Nephron (organoid): ENCODE measurements around the gene MGP.

Experiments
- H3K27ac Mint-ChIP-seq, 3 experiments: 2 replicates each; pipeline ENCODE4 v1.8.0; 2020; ENCODE audit warnings: mixed read lengths in 3 of 3, mild to moderate bottlenecking in 2 of 3, moderate library complexity in 1 of 3
- H3K27me3 Mint-ChIP-seq: 2 replicates; pipeline ENCODE4 v1.8.0; 2021; ENCODE audit warnings: low read depth, mild to moderate bottlenecking, moderate library complexity, mixed read lengths
- H3K36me3 Mint-ChIP-seq: 2 replicates; pipeline ENCODE4 v1.8.0; 2020; ENCODE audit warnings: low read depth, mixed read lengths
- H3K4me1 Mint-ChIP-seq: 2 replicates; pipeline ENCODE4 v1.8.0; 2020; ENCODE audit warnings: mixed read lengths
- H3K4me3 Mint-ChIP-seq, 3 experiments: 2 replicates each; pipeline ENCODE4 v1.8.0; 2020; ENCODE audit warnings: mild to moderate bottlenecking in 3 of 3, mixed read lengths in 3 of 3, moderate library complexity in 2 of 3
- H3K9me3 Mint-ChIP-seq: 2 replicates; pipeline ENCODE4 v1.8.0; 2020; ENCODE audit warnings: mixed read lengths
- CTCF ChIP-seq, 3 experiments: fragments of 200-600 bp; sonication (generic); IDR thresholded peaks; one replicate each; pipeline ENCODE4 v1.5.0; 2021; ENCODE audit warnings: antibody characterized with exemption in 3 of 3; ENCODE audit not compliant: unreplicated experiment in 3 of 3

MGP gene

GRCh38 chr12:14873440-14874185 lies 12.0 kb downstream of the MGP start:
- H3K4me1 Mint-ChIP-seq: no peaks in the 10 kb centered on the region
- TF ChIP-seq CTCF (IDR thresholded peaks at IDR 0.05; ENCODE audit: unreplicated experiment in 3 of 3): no peak
- peaks cover 3% of the 10 kb centered on the region for H3K9me3 Mint-ChIP-seq
- no peaks in the 10 kb centered on the region for H3K36me3 Mint-ChIP-seq
- H3K4me3 Mint-ChIP-seq: no peak overlapping the region
- no peaks in the 10 kb centered on the region for H3K27me3 Mint-ChIP-seq
- no peak overlapping the region for H3K27ac Mint-ChIP-seq

DNA sequence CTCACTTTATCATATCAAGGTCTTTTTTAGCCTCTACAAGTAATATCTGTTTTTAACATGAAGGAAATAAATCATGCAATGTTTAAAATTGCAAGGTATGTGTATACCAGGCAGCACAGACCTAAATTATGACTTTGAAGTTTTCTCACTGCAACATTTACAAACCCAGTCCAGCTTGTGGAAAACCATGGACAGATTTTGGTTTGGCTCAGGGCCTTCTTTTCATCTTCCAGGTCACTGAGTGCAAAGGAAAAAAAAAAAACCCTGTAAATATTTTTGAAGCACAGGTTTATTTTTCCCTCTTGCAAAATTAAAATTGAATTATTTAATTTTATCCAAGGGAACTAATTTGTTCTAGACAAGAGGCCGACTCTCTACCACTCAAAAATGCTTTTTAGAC lies 13.8 kb downstream of the MGP start:
- H3K36me3 Mint-ChIP-seq: no peaks in the 10 kb centered on the region
- no peak for TF ChIP-seq CTCF (IDR thresholded peaks at IDR 0.05; ENCODE audit: unreplicated experiment in 3 of 3)
- no peaks in the 10 kb centered on the region for H3K4me1 Mint-ChIP-seq
- no peaks in the 10 kb centered on the region for H3K27me3 Mint-ChIP-seq
- peaks cover 14% of the 10 kb centered on the region for H3K9me3 Mint-ChIP-seq
- no peak overlapping the region for H3K27ac Mint-ChIP-seq
- no peak overlapping the region for H3K4me3 Mint-ChIP-seq

GRCh38 chr12:14871247-14871646 lies 14.4 kb downstream of the MGP start:
- H3K36me3 Mint-ChIP-seq: no peaks in the 10 kb centered on the region
- H3K27ac Mint-ChIP-seq: no peak overlapping the region
- H3K9me3 Mint-ChIP-seq: peaks cover 15% of the 10 kb centered on the region
- no peak for TF ChIP-seq CTCF (IDR thresholded peaks at IDR 0.05; ENCODE audit: unreplicated experiment in 3 of 3)
- peaks cover 1% of the 10 kb centered on the region for H3K27me3 Mint-ChIP-seq
- no peaks in the 10 kb centered on the region for H3K4me1 Mint-ChIP-seq
- H3K4me3 Mint-ChIP-seq: no peak overlapping the region

DNA sequence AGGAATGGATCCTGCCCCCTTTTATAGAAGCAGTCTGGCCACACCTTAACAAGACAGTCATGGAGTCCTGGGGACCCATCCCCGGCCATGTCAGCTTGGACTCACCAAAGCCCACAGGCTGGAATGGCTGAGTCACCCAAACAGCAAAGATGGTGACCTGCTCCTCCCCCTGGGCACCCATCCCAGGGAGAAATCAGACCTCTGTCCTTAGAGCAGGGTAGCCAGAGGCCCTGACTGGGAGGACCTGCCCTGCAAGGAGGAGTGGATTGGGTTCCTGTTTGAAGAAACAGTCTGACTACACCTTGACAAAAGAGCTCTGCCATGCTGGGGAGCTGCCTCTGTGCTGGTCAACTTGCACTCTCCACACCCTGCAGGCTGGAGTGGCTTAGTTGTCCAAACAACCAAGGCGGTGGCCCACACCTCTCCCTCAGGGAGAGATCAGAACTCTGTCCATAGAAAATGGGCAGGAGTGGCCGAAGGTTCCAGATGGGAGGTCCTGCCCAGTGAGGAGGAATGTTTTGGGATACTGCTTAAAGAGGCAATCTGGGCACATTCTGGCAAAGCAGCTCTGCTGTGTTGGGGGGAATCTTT lies 16.6 kb downstream of the MGP start:
- peaks cover 37% of the 10 kb centered on the region for H3K9me3 Mint-ChIP-seq
- H3K36me3 Mint-ChIP-seq: no peaks in the 10 kb centered on the region
- TF ChIP-seq CTCF (IDR thresholded peaks at IDR 0.05; ENCODE audit: unreplicated experiment in 3 of 3): no peak
- H3K27ac Mint-ChIP-seq: no peak overlapping the region
- H3K4me1 Mint-ChIP-seq: no peaks in the 10 kb centered on the region
- H3K4me3 Mint-ChIP-seq: no peak overlapping the region
- peaks cover 3% of the 10 kb centered on the region for H3K27me3 Mint-ChIP-seq

- H3K4me1 Mint-ChIP-seq: no peaks in the 10 kb centered on the region
- peaks cover 13% of the 10 kb centered on the region for H3K36me3 Mint-ChIP-seq
- H3K9me3 Mint-ChIP-seq: peaks cover 69% of the 10 kb centered on the region
- no peak overlapping the region for H3K27ac Mint-ChIP-seq
- peaks cover 3% of the 10 kb centered on the region for H3K27me3 Mint-ChIP-seq
- TF ChIP-seq CTCF (IDR thresholded peaks at IDR 0.05; ENCODE audit: unreplicated experiment in 3 of 3): no peak
- no peak overlapping the region for H3K4me3 Mint-ChIP-seq
These were observed 25.2 kb downstream of the MGP start for GRCh38 chr12:14860490-14860889.

DNA sequence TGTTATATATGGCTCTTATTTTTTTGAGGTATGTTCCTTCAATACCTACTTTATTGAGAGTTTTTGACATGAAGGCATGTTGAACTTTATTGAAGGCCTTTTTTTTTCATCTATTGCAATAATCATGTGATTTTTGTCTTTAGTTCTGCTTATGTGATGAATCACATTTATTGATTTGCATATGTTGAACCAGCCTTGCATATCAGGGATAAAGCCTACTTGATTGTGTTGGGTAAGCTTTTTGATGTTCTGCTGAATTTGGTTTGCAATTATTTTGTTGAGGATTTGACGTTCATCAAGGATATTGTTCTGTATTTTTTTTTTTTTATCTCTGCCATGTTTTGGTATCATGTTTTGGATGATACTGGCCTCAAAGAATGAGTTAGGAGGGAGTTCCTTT lies 27.1 kb downstream of the MGP start:
- peaks cover 13% of the 10 kb centered on the region for H3K36me3 Mint-ChIP-seq
- TF ChIP-seq CTCF (IDR thresholded peaks at IDR 0.05; ENCODE audit: unreplicated experiment in 3 of 3): no peak

More for the DNA sequence above, 27.1 kb downstream of the MGP start:
- Mint-ChIP-seq H3K4me3 (no peak overlapping the region), H3K9me3 (peaks cover 54% of the 10 kb centered on the region), H3K4me1 (peaks cover 14% of the 10 kb centered on the region), H3K27ac (no peak overlapping the region), H3K27me3 (peaks cover 3% of the 10 kb centered on the region)
